COLO668 (cell line): ENCODE results near the gene GALNT1.

Experiments
- DNase-seq: peaks from one replicate; lab custom pipeline; 2025; ENCODE audit not compliant: unreplicated experiment; lab: John Stamatoyannopoulos, UW

The GALNT1 gene

GRCh38 chr18:35662293-35663062, 80.9 kb downstream of the GALNT1 start:
- no peak for DNase-seq

GRCh38 chr18:35671966-35672603, 90.5 kb downstream of the GALNT1 start:
- no peak for DNase-seq

- DNase-seq: no peak
These were observed 91.4 kb downstream of the GALNT1 start for GRCh38 chr18:35672897-35673296.

- no peak for DNase-seq
These were observed 92.1 kb downstream of the GALNT1 start for GRCh38 chr18:35673682-35674081.

- DNase-seq: no peak
These were observed 98.6 kb downstream of the GALNT1 start for GRCh38 chr18:35680139-35680551.

GRCh38 chr18:35682281-35682867, 100.8 kb downstream of the GALNT1 start:
- DNase-seq: no peak

GRCh38 chr18:35683021-35683420, 101.5 kb downstream of the GALNT1 start:
- no peak for DNase-seq

GRCh38 chr18:35688757-35689156, 107.2 kb downstream of the GALNT1 start:
- DNase-seq: no peak

GRCh38 chr18:35689728-35690127, 108.2 kb downstream of the GALNT1 start:
- no peak for DNase-seq

- DNase-seq: peak; percentile 32
These were observed 110.1 kb downstream of the GALNT1 start for GRCh38 chr18:35691625-35692024.

GRCh38 chr18:35692866-35693265, 111.3 kb downstream of the GALNT1 start:
- no peak for DNase-seq

- no peak for DNase-seq
These were observed 112.3 kb downstream of the GALNT1 start for GRCh38 chr18:35693829-35694228.

- DNase-seq: no peak
These were observed 113.3 kb downstream of the GALNT1 start for GRCh38 chr18:35694808-35695207.

GRCh38 chr18:35695384-35695783, 113.8 kb downstream of the GALNT1 start:
- no peak for DNase-seq

GRCh38 chr18:35695803-35696202, 114.3 kb downstream of the GALNT1 start:
- DNase-seq: no peak

- DNase-seq: no peak
These were observed 114.8 kb downstream of the GALNT1 start for GRCh38 chr18:35696307-35696706.

- DNase-seq: no peak
These were observed 116.3 kb downstream of the GALNT1 start for GRCh38 chr18:35697869-35698268.

GRCh38 chr18:35703043-35703688, 121.6 kb downstream of the GALNT1 start:
- no peak for DNase-seq

- no peak for DNase-seq
These were observed 124.4 kb downstream of the GALNT1 start for GRCh38 chr18:35705988-35706387.

- no peak for DNase-seq
These were observed 125.7 kb downstream of the GALNT1 start for GRCh38 chr18:35707247-35707646.

- no peak for DNase-seq
These were observed 126.1 kb downstream of the GALNT1 start for GRCh38 chr18:35707674-35708073.

GRCh38 chr18:35710581-35710980, 129.0 kb downstream of the GALNT1 start:
- DNase-seq: no peak
